Activated CD4-positive, alpha-beta T cell treated with anti-CD3 and anti-CD28 coated beads, Interleukin-2, amount 50 U/mL, for 16 hours (primary cell): ENCODE measurements around the gene SLC39A5.
"Not testable (repeated sequence)": the region's sequence is repeated elsewhere in the genome, so short reads cannot be mapped to it uniquely, and the experiment has no call there.

ENCODE experiments used
- DNase-seq: peaks from one replicate; pipeline ENCODE4 v3.0.0-alpha.2; 2020

The SLC39A5 gene

GRCh38 chr12:56284263-56284662 lies 54.4 kb downstream of the SLC39A5 start:
- DNase-seq = not testable (repeated sequence)

- no peak for DNase-seq
Measured at GRCh38 chr12:56286044-56286830, 56.4 kb downstream of the SLC39A5 start.
